ENCODE measurements around the gene TCP1. TPM values are rescaled to one million over a fixed set of nuclear protein-coding genes. Genes with fewer than 3 reads are reported as not detected.

The TCP1 gene
- total and polyA plus RNA-seq, 12 donors = 59.0 to 290 (median 118) TPM

- Histone ChIP-seq H3K9me3 (replicated peaks in 1 of 3) (no peaks in the 10 kb centered on the region), H3K4me3 (no peak overlapping the region), H3K27me3 (no peaks in the 10 kb centered on the region), H3K27ac (no peak overlapping the region), H3K4me1 (replicated peaks in 1 of 2) (no peaks in the 10 kb centered on the region), H3K36me3 (replicated peaks in 1 of 2) (no peaks in the 10 kb centered on the region)
- WGBS, 4 donors = 75 to 95% (median 87%) methylated on average over 3 to 4 of the region's 4 CpGs
- intact Hi-C loops (cut with DNase I) = no loop called here
- TF ChIP-seq, protein P1, sequence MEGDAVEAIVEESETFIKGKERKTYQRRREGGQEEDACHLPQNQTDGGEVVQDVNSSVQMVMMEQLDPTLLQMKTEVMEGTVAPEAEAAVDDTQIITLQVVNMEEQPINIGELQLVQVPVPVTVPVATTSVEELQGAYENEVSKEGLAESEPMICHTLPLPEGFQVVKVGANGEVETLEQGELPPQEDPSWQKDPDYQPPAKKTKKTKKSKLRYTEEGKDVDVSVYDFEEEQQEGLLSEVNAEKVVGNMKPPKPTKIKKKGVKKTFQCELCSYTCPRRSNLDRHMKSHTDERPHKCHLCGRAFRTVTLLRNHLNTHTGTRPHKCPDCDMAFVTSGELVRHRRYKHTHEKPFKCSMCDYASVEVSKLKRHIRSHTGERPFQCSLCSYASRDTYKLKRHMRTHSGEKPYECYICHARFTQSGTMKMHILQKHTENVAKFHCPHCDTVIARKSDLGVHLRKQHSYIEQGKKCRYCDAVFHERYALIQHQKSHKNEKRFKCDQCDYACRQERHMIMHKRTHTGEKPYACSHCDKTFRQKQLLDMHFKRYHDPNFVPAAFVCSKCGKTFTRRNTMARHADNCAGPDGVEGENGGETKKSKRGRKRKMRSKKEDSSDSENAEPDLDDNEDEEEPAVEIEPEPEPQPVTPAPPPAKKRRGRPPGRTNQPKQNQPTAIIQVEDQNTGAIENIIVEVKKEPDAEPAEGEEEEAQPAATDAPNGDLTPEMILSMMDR (IDR thresholded peaks at IDR 0.05) = no peak
- no peak for TF ChIP-seq POLR2A (IDR thresholded peaks at IDR 0.05)
- no peak for DNase-seq
These were observed 41.9 kb upstream of the TCP1 start for GRCh38 chr6:159831373-159831679.

GRCh38 chr6:159830501-159831372 lies 41.3 kb upstream of the TCP1 start:
- Histone ChIP-seq H3K27ac (no peak overlapping the region), H3K4me3 (no peak overlapping the region), H3K36me3 (replicated peaks in 1 of 2) (no peaks in the 10 kb centered on the region), H3K9me3 (replicated peaks in 1 of 3) (no peaks in the 10 kb centered on the region), H3K4me1 (replicated peaks in 1 of 2) (no peaks in the 10 kb centered on the region), H3K27me3 (no peaks in the 10 kb centered on the region)
- 70 to 78% (median 73%) methylated on average over 11 of the region's 11 CpGs for WGBS, 4 donors
- TF ChIP-seq, protein P1 (IDR thresholded peaks at IDR 0.05) = no peak
- no peak for TF ChIP-seq POLR2A (IDR thresholded peaks at IDR 0.05)
- intact Hi-C loops (cut with DNase I) = no loop called here
- no peak for DNase-seq

- no peaks in the 10 kb centered on the region for H3K36me3 ChIP-seq (replicated peaks in 1 of 2)
- no peaks in the 10 kb centered on the region for H3K4me1 ChIP-seq (replicated peaks in 1 of 2)
- intact Hi-C loops (cut with DNase I) = no loop called here
- WGBS, 4 donors = 47 to 84% (median 60%) methylated on average over 4 of the region's 4 CpGs
- H3K27ac ChIP-seq = no peak overlapping the region
- DNase-seq = no peak
- no peak overlapping the region for H3K4me3 ChIP-seq
- H3K27me3 ChIP-seq = no peaks in the 10 kb centered on the region
- no peaks in the 10 kb centered on the region for H3K9me3 ChIP-seq (replicated peaks in 1 of 3)
- TF ChIP-seq, protein P1 (IDR thresholded peaks at IDR 0.05) = no peak
- no peak for TF ChIP-seq POLR2A (IDR thresholded peaks at IDR 0.05)
These were observed 40.1 kb upstream of the TCP1 start for GRCh38 chr6:159829526-159829925.

DNA sequence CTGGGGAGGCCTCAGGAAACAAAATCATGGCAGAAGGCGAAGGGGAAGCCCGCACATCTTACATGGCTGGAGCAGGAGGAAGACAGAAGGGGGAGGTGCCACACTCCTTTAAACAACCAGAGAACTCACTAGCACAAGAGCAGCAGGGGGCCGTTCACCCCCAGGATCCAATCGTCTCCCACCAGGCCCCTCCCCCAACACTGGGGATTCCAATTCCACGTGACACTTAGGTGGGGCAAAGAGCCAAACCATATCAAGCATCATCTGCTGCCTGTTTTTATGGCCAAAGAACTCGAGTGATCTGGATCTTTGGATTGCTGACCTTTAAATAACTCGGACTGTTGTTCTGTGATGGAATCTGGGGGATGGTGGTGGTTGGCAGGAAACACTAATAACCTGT lies 38.7 kb upstream of the TCP1 start:
- Histone ChIP-seq H3K9me3 (replicated peaks in 1 of 3) (no peaks in the 10 kb centered on the region), H3K36me3 (replicated peaks in 1 of 2) (no peaks in the 10 kb centered on the region), H3K4me3 (no peak overlapping the region), H3K27me3 (no peaks in the 10 kb centered on the region), H3K4me1 (replicated peaks in 1 of 2) (no peaks in the 10 kb centered on the region), H3K27ac (no peak overlapping the region)
- 49 to 57% (median 56%) methylated on average over 7 of the region's 7 CpGs for WGBS, 4 donors
- no peak for TF ChIP-seq POLR2A (IDR thresholded peaks at IDR 0.05)
- TF ChIP-seq, protein P1 (IDR thresholded peaks at IDR 0.05) = no peak
- intact Hi-C loops (cut with DNase I) = no loop called here
- DNase-seq = no peak
